GM19035 (cell line): ENCODE data around the gene SMIM22.

Experiments
- ATAC-seq: cut with Tn5 transposase; IDR thresholded peaks from one replicate; pipeline ENCODE4 v1.9.1; 2021; ENCODE audit not compliant: unreplicated experiment

The SMIM22 gene

GRCh38 chr16:4814542-4815173, 19.5 kb downstream of the SMIM22 start:
- ATAC-seq: no peak

- ATAC-seq: no peak
Observed at GRCh38 chr16:4820652-4821051, 25.5 kb downstream of the SMIM22 start.

- ATAC-seq: no peak
Observed at GRCh38 chr16:4825196-4825595, 30.0 kb downstream of the SMIM22 start.

DNA sequence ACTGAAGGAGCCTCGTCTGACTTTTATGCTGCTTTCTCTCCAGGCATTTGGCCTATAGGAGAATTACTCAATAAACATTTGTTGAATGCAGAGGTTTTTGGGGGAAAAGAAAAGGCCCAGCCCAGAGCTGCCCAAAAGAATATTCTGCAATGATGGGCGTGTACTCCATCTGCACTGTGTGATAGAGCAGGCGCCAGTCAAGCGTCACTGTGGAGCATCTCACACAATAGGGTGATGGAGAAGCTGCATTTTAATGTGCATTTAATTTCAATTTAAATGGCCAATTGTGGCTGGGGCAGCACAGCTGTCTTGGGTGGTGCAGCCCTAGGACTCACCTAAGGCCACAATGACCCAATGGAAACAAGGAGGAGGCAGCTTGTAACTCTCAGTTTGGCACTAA, 31.4 kb downstream of the SMIM22 start:
- ATAC-seq: no peak

- no peak for ATAC-seq
Observed at GRCh38 chr16:4826980-4827379, 31.8 kb downstream of the SMIM22 start.

- ATAC-seq: no peak
Observed at GRCh38 chr16:4828567-4829321, 33.6 kb downstream of the SMIM22 start.

GRCh38 chr16:4830408-4830807, 35.2 kb downstream of the SMIM22 start:
- ATAC-seq: no peak

DNA sequence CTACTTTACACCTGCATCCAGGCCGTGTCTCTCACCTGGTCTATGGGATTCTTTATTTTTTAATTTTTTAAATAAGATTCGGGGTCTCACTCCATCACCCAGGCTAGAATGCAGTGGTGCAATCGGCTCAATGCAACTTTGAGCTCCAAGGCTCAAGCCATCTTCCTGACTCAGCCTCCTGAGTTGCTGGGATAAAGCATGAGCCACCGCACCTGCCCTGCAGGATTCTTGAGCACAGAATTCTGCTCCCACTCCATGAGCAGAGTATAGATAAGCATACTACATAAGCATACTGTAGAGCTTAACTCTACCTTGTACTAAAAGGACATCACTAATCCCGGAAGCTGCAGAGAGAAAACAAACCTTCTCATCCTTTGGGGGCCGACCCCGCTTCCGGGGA, 36.4 kb downstream of the SMIM22 start:
- ATAC-seq: no peak

- no peak for ATAC-seq
Observed at GRCh38 chr16:4832698-4833343, 37.7 kb downstream of the SMIM22 start.

GRCh38 chr16:4833584-4833983, 38.4 kb downstream of the SMIM22 start:
- ATAC-seq: no peak

DNA sequence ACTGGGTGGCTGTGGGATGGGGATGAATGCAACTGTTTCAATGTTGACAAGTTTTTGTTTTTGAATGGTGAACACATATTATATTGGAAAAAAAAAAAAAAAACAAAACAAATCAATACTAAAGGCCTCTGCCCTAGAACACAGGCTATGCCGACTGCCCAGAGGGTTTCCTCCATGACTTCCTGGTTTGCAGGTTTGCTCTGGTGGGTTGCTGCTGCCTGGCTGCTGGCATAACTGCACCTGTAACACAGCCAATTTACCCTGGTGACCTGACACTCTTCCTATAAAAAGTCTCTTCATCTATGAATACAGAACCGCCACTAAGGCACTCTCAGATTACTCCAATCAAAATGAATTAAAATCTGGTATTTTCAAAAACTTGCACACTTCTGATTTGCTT, 41.6 kb downstream of the SMIM22 start:
- no peak for ATAC-seq

DNA sequence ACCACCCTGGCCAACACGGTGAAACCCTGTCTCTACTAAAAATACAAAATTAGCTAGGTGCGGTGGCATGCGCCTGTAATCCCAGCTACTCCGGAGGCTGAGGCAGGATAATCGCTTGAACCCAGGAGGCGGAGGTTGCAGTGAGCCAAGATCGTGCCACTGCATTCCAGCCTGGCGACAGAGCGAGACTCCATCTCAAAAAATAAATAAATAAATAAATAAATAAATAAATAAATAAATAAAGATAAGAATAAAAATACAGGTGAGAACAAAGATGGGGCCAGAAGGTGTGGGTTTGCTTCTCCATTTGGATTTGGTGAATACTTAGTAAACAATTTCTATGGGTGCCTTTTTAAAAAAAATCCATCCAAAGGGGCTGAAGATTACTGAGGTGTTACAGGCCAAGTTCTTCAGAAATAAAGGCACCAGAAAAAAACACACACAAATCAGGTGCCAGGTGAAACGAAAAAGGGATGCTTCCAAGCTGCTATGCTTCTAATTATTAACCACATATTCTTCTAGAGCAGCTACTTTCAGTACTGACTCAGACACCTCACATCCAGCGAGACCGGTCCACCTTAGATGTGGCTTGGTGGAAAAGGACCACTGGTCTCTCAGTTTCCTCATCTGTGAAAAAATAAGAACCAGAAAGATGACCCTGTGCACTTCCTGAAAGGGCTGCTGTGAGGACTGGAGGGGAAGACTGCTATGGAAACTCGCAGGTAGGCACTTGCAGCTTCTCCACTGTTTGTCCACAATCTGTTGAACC, 42.7 kb downstream of the SMIM22 start:
- no peak for ATAC-seq

DNA sequence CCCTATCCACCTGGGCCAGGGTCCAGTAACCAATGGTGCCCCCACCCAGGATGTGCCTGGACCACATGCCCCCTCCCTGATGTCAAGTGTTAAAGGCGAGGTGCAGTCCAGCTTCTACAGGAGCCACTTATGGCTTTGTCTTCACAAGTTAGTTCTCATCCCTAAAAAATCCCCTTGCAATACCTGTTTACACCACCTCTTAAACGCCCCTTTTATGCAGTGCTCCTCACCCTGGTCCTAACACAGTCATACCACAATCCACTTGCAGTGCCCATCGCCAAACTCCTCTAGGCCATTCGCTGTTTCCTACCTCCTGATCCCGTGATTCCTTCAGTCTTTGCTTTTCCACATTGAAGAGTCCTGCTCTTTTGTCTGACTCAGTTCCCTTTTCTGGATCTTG, 44.8 kb downstream of the SMIM22 start:
- no peak for ATAC-seq

DNA sequence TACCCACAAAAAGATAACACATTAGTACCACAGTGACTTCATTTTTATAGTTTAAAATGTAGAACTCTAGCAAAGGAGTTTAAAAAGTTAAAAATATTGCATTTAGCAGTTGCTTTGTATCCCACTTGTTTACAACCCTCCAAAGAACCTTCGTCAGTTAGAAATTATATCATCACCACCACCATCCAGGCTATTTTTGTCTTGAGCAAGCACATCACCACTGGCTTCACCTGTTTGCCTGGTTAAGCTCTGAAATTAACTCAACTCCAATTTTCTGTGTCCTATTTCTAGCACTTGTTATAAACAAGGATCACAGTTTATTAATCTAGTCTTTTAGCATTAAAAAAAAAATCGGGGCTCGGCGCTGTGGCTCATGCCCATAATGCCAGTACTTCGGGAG, 45.8 kb downstream of the SMIM22 start:
- no peak for ATAC-seq
